WTC11 (cell line): ENCODE data around the gene TEX11.

Experiments
- CREM ChIP-seq: sonication (generic); formaldehyde crosslinking; IDR thresholded peaks from 2 replicates; pipeline ENCODE4 v1.8.1; 2022; ENCODE audit warnings: mild to moderate bottlenecking, missing genetic modification reagents, moderate library complexity
- ELF4 ChIP-seq: sonication (generic); formaldehyde crosslinking; IDR thresholded peaks from 2 replicates; pipeline ENCODE4 v1.8.1; 2022; ENCODE audit warnings: low read depth, mild to moderate bottlenecking, moderate library complexity, missing genetic modification reagents
- JUN ChIP-seq: sonication (generic); formaldehyde crosslinking; IDR thresholded peaks from 2 replicates; pipeline ENCODE4 v1.8.0; 2023; ENCODE audit warnings: mild to moderate bottlenecking, missing genetic modification reagents
- MYBL2 ChIP-seq: sonication (generic); formaldehyde crosslinking; IDR thresholded peaks from 2 replicates; pipeline ENCODE4 v1.8.1; 2023; ENCODE audit warnings: mild to moderate bottlenecking, moderate library complexity, missing genetic modification reagents
- NFE2L1 ChIP-seq: sonication (generic); formaldehyde crosslinking; IDR thresholded peaks from 2 replicates; pipeline ENCODE4 v1.8.1; 2023; ENCODE audit warnings: missing genetic modification reagents
- SMAD3 ChIP-seq: sonication (generic); formaldehyde crosslinking; IDR thresholded peaks from 2 replicates; pipeline ENCODE4 v1.8.0; 2022; ENCODE audit warnings: missing genetic modification reagents, mild to moderate bottlenecking, borderline replicate concordance
- ZBTB21 ChIP-seq: sonication (generic); formaldehyde crosslinking; IDR thresholded peaks from 2 replicates; pipeline ENCODE4 v1.8.1; 2023; ENCODE audit warnings: mild to moderate bottlenecking, missing genetic modification reagents, borderline replicate concordance
- TF ChIP-seq, protein P1 (sequence below): sonication (generic); formaldehyde crosslinking; IDR thresholded peaks from 2 replicates; pipeline ENCODE4 v1.8.1; 2023; ENCODE audit warnings: mild to moderate bottlenecking, missing genetic modification reagents, moderate library complexity
- TF ChIP-seq, protein P2 (sequence below): fragments of 200-600 bp; IDR thresholded peaks from 2 replicates; pipeline ENCODE4 v1.8.0; 2022; ENCODE audit warnings: antibody characterized with exemption
- TF ChIP-seq, protein P3 (sequence below): sonication (generic); formaldehyde crosslinking; conservative IDR thresholded peaks from 2 replicates; pipeline ENCODE4 v1.8.1; 2022; ENCODE audit warnings: mild to moderate bottlenecking, missing genetic modification reagents
- TF ChIP-seq, protein P4 (sequence below): sonication (generic); formaldehyde crosslinking; IDR thresholded peaks from 2 replicates; pipeline ENCODE4 v1.8.0; 2022; ENCODE audit warnings: mild to moderate bottlenecking, missing genetic modification reagents
- TF ChIP-seq, protein P5 (sequence below): fragments of 250-450 bp; sonication (Bioruptor Pico); IDR thresholded peaks from 2 replicates; pipeline ENCODE4 v1.8.0; 2021; ENCODE audit warnings: mild to moderate bottlenecking
- TF ChIP-seq, protein P6 (sequence below): sonication (generic); formaldehyde crosslinking; IDR thresholded peaks from 2 replicates; pipeline ENCODE4 v1.8.1; 2022; ENCODE audit warnings: low read depth, mild to moderate bottlenecking, moderate library complexity, missing genetic modification reagents, borderline replicate concordance

DNA sequence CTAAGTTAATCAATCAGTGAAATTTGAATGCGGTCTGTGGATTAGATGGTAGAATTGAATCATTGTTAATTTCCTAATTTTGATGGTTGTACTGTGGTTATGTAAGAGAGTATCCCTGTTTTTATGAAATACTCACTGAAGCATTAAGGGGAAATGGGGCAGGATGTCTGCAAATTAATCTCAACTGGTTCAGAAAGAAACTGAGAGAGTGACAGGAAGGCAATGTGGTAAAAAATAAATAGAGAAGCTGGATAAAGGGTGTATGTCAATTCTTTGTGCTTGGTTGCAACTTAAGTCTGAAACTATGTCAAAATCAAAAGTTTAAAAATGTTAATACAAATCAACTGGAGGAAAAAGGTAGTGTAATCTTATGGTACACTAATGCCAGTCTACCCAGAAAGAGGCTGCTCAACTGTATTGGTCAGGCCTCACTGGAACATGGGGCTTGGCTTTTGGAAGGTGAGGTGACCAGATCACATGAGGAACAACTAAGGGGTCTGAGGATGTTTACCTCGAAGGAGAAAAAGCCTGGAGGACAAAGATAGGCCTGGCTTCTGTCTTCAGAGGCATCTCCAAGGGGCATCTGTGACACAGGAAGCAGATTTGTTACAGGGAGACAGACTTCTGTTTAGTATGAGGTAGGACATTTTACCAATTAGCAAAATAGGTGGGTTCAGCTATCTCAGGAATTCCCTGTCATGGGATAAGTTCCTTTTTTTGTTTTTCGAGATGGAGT is 380.7 kb downstream of the TEX11 start:
- TF ChIP-seq, protein P1, sequence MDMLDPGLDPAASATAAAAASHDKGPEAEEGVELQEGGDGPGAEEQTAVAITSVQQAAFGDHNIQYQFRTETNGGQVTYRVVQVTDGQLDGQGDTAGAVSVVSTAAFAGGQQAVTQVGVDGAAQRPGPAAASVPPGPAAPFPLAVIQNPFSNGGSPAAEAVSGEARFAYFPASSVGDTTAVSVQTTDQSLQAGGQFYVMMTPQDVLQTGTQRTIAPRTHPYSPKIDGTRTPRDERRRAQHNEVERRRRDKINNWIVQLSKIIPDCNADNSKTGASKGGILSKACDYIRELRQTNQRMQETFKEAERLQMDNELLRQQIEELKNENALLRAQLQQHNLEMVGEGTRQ (CRISPR knock-in tag), result no peak
- TF ChIP-seq, protein P2, sequence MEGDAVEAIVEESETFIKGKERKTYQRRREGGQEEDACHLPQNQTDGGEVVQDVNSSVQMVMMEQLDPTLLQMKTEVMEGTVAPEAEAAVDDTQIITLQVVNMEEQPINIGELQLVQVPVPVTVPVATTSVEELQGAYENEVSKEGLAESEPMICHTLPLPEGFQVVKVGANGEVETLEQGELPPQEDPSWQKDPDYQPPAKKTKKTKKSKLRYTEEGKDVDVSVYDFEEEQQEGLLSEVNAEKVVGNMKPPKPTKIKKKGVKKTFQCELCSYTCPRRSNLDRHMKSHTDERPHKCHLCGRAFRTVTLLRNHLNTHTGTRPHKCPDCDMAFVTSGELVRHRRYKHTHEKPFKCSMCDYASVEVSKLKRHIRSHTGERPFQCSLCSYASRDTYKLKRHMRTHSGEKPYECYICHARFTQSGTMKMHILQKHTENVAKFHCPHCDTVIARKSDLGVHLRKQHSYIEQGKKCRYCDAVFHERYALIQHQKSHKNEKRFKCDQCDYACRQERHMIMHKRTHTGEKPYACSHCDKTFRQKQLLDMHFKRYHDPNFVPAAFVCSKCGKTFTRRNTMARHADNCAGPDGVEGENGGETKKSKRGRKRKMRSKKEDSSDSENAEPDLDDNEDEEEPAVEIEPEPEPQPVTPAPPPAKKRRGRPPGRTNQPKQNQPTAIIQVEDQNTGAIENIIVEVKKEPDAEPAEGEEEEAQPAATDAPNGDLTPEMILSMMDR, result no peak
- TF ChIP-seq JUN (CRISPR knock-in tag) (no peak), MYBL2 (CRISPR knock-in tag) (no peak), NFE2L1 (CRISPR knock-in tag) (no peak), SMAD3 (CRISPR knock-in tag) (no peak), CREM (CRISPR knock-in tag) (no peak), ELF4 (CRISPR knock-in tag) (no peak), ZBTB21 (no peak)
- TF ChIP-seq, protein P3, sequence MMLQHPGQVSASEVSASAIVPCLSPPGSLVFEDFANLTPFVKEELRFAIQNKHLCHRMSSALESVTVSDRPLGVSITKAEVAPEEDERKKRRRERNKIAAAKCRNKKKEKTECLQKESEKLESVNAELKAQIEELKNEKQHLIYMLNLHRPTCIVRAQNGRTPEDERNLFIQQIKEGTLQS (CRISPR knock-in tag), result no peak
- TF ChIP-seq, protein P4, sequence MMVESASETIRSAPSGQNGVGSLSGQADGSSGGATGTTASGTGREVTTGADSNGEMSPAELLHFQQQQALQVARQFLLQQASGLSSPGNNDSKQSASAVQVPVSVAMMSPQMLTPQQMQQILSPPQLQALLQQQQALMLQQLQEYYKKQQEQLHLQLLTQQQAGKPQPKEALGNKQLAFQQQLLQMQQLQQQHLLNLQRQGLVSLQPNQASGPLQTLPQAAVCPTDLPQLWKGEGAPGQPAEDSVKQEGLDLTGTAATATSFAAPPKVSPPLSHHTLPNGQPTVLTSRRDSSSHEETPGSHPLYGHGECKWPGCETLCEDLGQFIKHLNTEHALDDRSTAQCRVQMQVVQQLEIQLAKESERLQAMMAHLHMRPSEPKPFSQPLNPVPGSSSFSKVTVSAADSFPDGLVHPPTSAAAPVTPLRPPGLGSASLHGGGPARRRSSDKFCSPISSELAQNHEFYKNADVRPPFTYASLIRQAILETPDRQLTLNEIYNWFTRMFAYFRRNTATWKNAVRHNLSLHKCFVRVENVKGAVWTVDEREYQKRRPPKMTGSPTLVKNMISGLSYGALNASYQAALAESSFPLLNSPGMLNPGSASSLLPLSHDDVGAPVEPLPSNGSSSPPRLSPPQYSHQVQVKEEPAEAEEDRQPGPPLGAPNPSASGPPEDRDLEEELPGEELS (CRISPR knock-in tag), result no peak
- TF ChIP-seq, protein P5, sequence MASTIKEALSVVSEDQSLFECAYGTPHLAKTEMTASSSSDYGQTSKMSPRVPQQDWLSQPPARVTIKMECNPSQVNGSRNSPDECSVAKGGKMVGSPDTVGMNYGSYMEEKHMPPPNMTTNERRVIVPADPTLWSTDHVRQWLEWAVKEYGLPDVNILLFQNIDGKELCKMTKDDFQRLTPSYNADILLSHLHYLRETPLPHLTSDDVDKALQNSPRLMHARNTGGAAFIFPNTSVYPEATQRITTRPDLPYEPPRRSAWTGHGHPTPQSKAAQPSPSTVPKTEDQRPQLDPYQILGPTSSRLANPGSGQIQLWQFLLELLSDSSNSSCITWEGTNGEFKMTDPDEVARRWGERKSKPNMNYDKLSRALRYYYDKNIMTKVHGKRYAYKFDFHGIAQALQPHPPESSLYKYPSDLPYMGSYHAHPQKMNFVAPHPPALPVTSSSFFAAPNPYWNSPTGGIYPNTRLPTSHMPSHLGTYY (CRISPR knock-in tag), result no peak
- TF ChIP-seq, protein P6, sequence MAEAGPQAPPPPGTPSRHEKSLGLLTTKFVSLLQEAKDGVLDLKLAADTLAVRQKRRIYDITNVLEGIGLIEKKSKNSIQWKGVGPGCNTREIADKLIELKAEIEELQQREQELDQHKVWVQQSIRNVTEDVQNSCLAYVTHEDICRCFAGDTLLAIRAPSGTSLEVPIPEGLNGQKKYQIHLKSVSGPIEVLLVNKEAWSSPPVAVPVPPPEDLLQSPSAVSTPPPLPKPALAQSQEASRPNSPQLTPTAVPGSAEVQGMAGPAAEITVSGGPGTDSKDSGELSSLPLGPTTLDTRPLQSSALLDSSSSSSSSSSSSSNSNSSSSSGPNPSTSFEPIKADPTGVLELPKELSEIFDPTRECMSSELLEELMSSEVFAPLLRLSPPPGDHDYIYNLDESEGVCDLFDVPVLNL (CRISPR knock-in tag), result no peak
